Ishikawa (cell line): ENCODE measurements around the gene SMYD2.

Experiments
- CEBPB ChIP-seq: IDR thresholded peaks from 2 replicates; pipeline ENCODE4 v1.6.1; 2012
- CREB1 ChIP-seq: IDR thresholded peaks from 2 replicates; pipeline ENCODE4 v1.6.1; 2012; ENCODE audit warnings: low read depth
- EGR1 ChIP-seq: IDR thresholded peaks from 2 replicates; pipeline ENCODE4 v1.6.1; 2012
- EP300 ChIP-seq: IDR thresholded peaks from 2 replicates; pipeline ENCODE4 v1.6.1; 2012; ENCODE audit warnings: borderline replicate concordance
- FOXM1 ChIP-seq: IDR thresholded peaks from 2 replicates; pipeline ENCODE4 v1.6.1; 2012; ENCODE audit warnings: low read depth, borderline replicate concordance
- MAX ChIP-seq: IDR thresholded peaks from 2 replicates; pipeline ENCODE4 v1.6.1; 2012
- NFIC ChIP-seq: IDR thresholded peaks from 2 replicates; pipeline ENCODE4 v1.6.1; 2012
- RAD21 ChIP-seq: IDR thresholded peaks from 2 replicates; pipeline ENCODE4 v1.6.1; 2012; ENCODE audit warnings: low read depth
- REST ChIP-seq: IDR thresholded peaks from 2 replicates; pipeline ENCODE4 v1.6.1; 2012; ENCODE audit warnings: low read depth, mild to moderate bottlenecking
- TAF1 ChIP-seq: IDR thresholded peaks from 2 replicates; pipeline ENCODE4 v1.6.1; 2012; ENCODE audit warnings: low read depth, mild to moderate bottlenecking
- TCF12 ChIP-seq: IDR thresholded peaks from 2 replicates; pipeline ENCODE4 v1.6.1; 2012; ENCODE audit warnings: low read depth
- TEAD4 ChIP-seq: IDR thresholded peaks from 2 replicates; pipeline ENCODE4 v1.6.1; 2012
- USF1 ChIP-seq: IDR thresholded peaks from 2 replicates; pipeline ENCODE4 v1.6.1; 2012
- YY1 ChIP-seq: IDR thresholded peaks from 2 replicates; pipeline ENCODE4 v1.6.1; 2012; ENCODE audit warnings: low read depth
- ZBTB7A ChIP-seq: IDR thresholded peaks from 2 replicates; pipeline ENCODE4 v1.6.1; 2012; ENCODE audit warnings: low read depth

The SMYD2 gene

GRCh38 chr1:214318356-214318755 lies 37.4 kb downstream of the SMYD2 start:
- no peak for TF ChIP-seq CREB1
- no peak for TF ChIP-seq EP300
- no peak for TF ChIP-seq TEAD4
- no peak for TF ChIP-seq RAD21
- TF ChIP-seq YY1, result no peak
- no peak for TF ChIP-seq TCF12
- TF ChIP-seq MAX, result no peak
- TF ChIP-seq REST, result no peak
- no peak for TF ChIP-seq USF1
- no peak for TF ChIP-seq NFIC
- TF ChIP-seq TAF1, result no peak
- TF ChIP-seq EGR1, result no peak
- no peak for TF ChIP-seq CEBPB
- TF ChIP-seq ZBTB7A, result no peak
- TF ChIP-seq FOXM1, result no peak

- TF ChIP-seq USF1 (no peak), EGR1 (no peak), CREB1 (no peak), TCF12 (no peak), RAD21 (no peak)
These were observed 38.2 kb downstream of the SMYD2 start for GRCh38 chr1:214318956-214319736.

GRCh38 chr1:214319938-214320337 lies 39.0 kb downstream of the SMYD2 start:
- TF ChIP-seq RAD21 (0 out of 2 replicates have a peak, but pooled peaks have one; percentile 8), CREB1 (no peak)

- peak; percentile 58 for TF ChIP-seq NFIC
- 0 out of 2 replicates have a peak, but pooled peaks have one; percentile 25 for TF ChIP-seq TCF12
- TF ChIP-seq CREB1, result no peak
- TF ChIP-seq CEBPB, result 0 out of 2 replicates have a peak, but pooled peaks have one; percentile 25
- no peak for TF ChIP-seq TEAD4
These were observed 40.9 kb downstream of the SMYD2 start for GRCh38 chr1:214321705-214322453.

GRCh38 chr1:214324896-214325800 lies 44.2 kb downstream of the SMYD2 start:
- TF ChIP-seq TAF1 (no peak), MAX (no peak), RAD21 (no peak), ZBTB7A (no peak), TEAD4 (no peak), REST (no peak), CEBPB (no peak), TCF12 (no peak), FOXM1 (no peak), YY1 (no peak), EGR1 (no peak), CREB1 (no peak), USF1 (no peak), NFIC (no peak), EP300 (no peak)
